Breast epithelium (tissue), 3 donors: Measurements from ENCODE around the gene EIF2D.

ENCODE experiments used
- CTCF ChIP-seq, 3 donors: fragments of 450-650 bp; IDR thresholded peaks; one replicate each; pipeline ENCODE4 v1.5.1; 2016 to 2017; ENCODE audit warnings: antibody characterized with exemption in 3 of 3, mild to moderate bottlenecking in 3 of 3, moderate library complexity in 3 of 3
- POLR2A ChIP-seq: fragments of 450-650 bp; IDR thresholded peaks from one replicate; pipeline ENCODE4 v1.6.1; 2016; ENCODE audit warnings: antibody characterized with exemption, mild to moderate bottlenecking, moderate library complexity
- POLR2AphosphoS5 ChIP-seq, 3 donors: sonication (generic); formaldehyde crosslinking; IDR thresholded peaks; one replicate each; pipeline ENCODE4 v1.6.1; 2017; ENCODE audit warnings: antibody characterized with exemption in 3 of 3

- TF ChIP-seq CTCF (IDR thresholded peaks at IDR 0.05): no peak
- TF ChIP-seq POLR2AphosphoS5 (IDR thresholded peaks at IDR 0.05): no peak
- TF ChIP-seq POLR2A: no peak
These were observed 34.2 kb upstream of the EIF2D start for GRCh38 chr1:206646504-206646903.
